Chondrocyte (in vitro differentiated cells): ENCODE data around the gene SLC38A9. TPM values are rescaled to one million over a fixed set of nuclear protein-coding genes. Genes with fewer than 3 reads are reported as not detected.
A peak's percentile ranks its signal among the peaks of the same experiment; 100 is the strongest.

Source experiments
- DNase-seq: peaks from one replicate; pipeline ENCODE4 v3.0.0; 2021; ENCODE audit warnings: mixed read lengths, low spot score
- H3K27ac Mint-ChIP-seq: one replicate; pipeline ENCODE4 v1.8.0; 2021; ENCODE audit warnings: mild to moderate bottlenecking, moderate library complexity, mixed read lengths; ENCODE audit not compliant: unreplicated experiment
- H3K27me3 Mint-ChIP-seq: 2 replicates; pipeline ENCODE4 v1.8.0; 2021; ENCODE audit warnings: low read depth, mixed read lengths
- H3K36me3 Mint-ChIP-seq: 2 replicates; pipeline ENCODE4 v1.8.0; 2021; ENCODE audit warnings: low read depth, mixed read lengths
- H3K4me1 Mint-ChIP-seq: 2 replicates; pipeline ENCODE4 v1.8.0; 2021; ENCODE audit warnings: low read depth, mild to moderate bottlenecking, mixed read lengths
- H3K4me3 Mint-ChIP-seq: one replicate; pipeline ENCODE4 v1.8.0; 2021; ENCODE audit warnings: mild to moderate bottlenecking, moderate library complexity, mixed read lengths; ENCODE audit not compliant: unreplicated experiment
- H3K9me3 Mint-ChIP-seq: 2 replicates; pipeline ENCODE4 v1.8.0; 2021; ENCODE audit warnings: low read depth, mixed read lengths
- CTCF ChIP-seq: fragments of 200-600 bp; sonication (generic); IDR thresholded peaks from 2 replicates; pipeline ENCODE4 v1.5.0; 2021; ENCODE audit warnings: antibody characterized with exemption, mild to moderate bottlenecking, moderate library complexity
- total RNA-seq: library from RNA; stranded (reverse); gene quantifications from 3 replicates; pipeline ENCODE4 v1.2.1, GENCODE V29; 2021

The SLC38A9 gene
- total RNA-seq, 1 donor from 2014 or later: 20.7 TPM

DNA sequence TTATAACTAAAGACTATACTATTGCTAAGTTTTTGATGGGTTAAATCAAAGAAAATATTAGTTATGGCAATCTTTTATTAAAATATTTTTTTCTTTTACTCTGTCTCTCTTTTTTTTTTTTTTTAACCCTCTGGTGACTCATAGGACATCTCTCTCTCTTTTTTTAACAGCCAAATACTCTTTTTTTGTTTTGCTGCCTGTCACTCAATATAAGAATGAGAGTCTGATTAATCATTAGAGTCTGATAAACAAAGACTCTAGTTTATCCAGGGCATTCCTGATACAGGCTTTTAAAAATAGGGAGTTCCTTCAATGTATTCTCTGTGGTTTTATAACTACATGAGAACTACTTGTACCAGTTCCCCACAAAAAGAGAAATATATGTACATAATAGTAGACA is 77.3 kb downstream of the SLC38A9 start:
- H3K36me3 Mint-ChIP-seq: peaks cover 8% of the 10 kb centered on the region
- H3K27ac Mint-ChIP-seq: peak overlapping the region; percentile 84
- no peak overlapping the region for H3K4me3 Mint-ChIP-seq

DNA sequence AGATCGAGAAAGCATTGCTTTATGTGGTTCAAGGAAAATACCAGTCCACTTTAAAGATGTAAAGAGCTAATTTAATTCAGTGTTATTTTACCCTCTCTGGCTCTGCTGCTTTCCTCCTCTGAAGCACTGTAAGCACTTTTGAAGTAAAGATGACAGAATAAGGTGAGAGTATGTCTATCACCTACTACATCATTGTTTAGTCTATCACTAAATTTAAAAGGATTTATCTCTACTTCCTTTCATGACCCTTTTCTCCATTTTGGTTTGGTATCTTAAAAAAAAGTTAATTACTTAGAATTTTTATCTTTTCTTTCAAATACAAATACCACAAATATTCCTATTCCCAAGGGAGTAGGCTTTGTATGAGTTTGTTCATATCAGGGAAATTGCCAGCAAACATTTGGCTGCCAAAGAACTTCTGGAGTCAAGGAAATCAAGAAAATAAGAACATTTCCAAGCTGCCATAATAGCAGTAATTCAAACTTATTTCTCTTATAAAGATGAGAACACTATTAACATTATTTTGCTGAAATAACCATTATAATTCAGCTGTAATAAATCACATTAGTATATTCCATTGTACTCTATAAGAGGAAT is 77.8 kb downstream of the SLC38A9 start:
- H3K4me3 Mint-ChIP-seq: peak overlapping the region; percentile 40
- H3K36me3 Mint-ChIP-seq: peaks cover 10% of the 10 kb centered on the region
- H3K27ac Mint-ChIP-seq: peak overlapping the region; percentile 78
- TF ChIP-seq CTCF: no peak
- H3K27me3 Mint-ChIP-seq: no peaks in the 10 kb centered on the region
- no peak for DNase-seq
- H3K4me1 Mint-ChIP-seq: peaks cover 46% of the 10 kb centered on the region
- H3K9me3 Mint-ChIP-seq: no peaks in the 10 kb centered on the region

More for the DNA sequence above, 77.3 kb downstream of the SLC38A9 start:
- no peak for DNase-seq
- Mint-ChIP-seq H3K27me3 (no peaks in the 10 kb centered on the region), H3K9me3 (no peaks in the 10 kb centered on the region), H3K4me1 (peaks cover 46% of the 10 kb centered on the region)
- no peak for TF ChIP-seq CTCF

DNA sequence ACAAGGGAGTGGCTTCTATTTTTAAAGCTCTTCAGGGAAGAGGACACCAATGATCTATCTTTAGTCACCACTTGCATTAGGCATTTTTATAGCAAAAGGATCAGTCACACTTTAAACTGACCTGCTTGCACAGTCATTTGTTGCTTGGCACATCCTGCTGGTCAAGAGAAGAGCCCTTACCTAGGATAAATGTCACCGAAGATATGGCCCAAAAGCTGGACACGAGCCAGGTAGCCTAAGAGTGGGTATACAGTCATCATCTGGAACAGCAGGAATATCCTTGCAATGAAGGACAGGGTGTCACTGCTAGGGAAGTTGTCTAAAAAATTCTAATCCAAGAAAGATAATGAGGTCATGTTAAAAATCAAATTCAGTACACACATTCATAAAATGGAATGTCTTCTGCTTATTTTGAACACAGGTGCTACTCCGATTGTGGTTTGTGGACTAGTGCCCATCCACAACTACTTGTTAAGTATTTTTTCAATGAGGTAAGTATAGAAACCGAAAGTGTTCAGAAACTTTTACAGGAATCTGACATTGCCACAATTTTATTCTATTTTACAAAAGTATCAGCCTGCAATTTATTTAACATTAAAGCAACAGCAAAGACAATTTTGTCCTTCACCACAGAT is 78.4 kb downstream of the SLC38A9 start:
- no peak for TF ChIP-seq CTCF
- Mint-ChIP-seq H3K27me3 (no peaks in the 10 kb centered on the region), H3K9me3 (no peaks in the 10 kb centered on the region), H3K27ac (peak overlapping the region; percentile 78), H3K36me3 (peaks cover 10% of the 10 kb centered on the region), H3K4me3 (peak overlapping the region; percentile 40), H3K4me1 (peaks cover 44% of the 10 kb centered on the region)
- no peak for DNase-seq

DNA sequence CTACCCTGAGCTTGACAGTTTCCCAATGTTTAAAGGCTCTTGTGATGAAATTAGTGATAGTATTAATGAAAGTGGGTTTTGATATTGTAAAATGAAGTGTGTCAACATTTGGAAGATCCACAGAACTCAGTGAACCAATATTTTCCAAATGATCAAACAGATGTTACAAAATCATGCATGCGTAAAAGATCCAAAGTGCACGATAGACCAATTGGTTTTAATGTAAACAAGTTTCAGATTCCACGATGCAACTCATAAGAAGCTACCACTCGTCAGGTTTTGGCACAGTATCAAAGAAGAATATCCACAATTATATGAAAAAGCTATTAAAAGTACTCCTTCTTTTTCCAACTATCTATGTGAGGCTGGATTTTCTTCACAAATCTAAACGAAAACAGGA is 82.3 kb downstream of the SLC38A9 start:
- Mint-ChIP-seq H3K36me3 (peaks cover 6% of the 10 kb centered on the region), H3K9me3 (no peaks in the 10 kb centered on the region), H3K4me3 (no peak overlapping the region), H3K27me3 (no peaks in the 10 kb centered on the region), H3K27ac (no peak overlapping the region), H3K4me1 (peaks cover 21% of the 10 kb centered on the region)
- DNase-seq: no peak
- TF ChIP-seq CTCF: no peak

- H3K27me3 Mint-ChIP-seq: no peaks in the 10 kb centered on the region
- H3K4me3 Mint-ChIP-seq: no peak overlapping the region
- DNase-seq: no peak
- H3K4me1 Mint-ChIP-seq: no peaks in the 10 kb centered on the region
- no peaks in the 10 kb centered on the region for H3K9me3 Mint-ChIP-seq
- no peak overlapping the region for H3K27ac Mint-ChIP-seq
- peaks cover 4% of the 10 kb centered on the region for H3K36me3 Mint-ChIP-seq
- no peak for TF ChIP-seq CTCF
Observed at GRCh38 chr5:55626790-55627189, 85.3 kb downstream of the SLC38A9 start.
